ENCODE data around the gene BCL2L14.
A peak's percentile ranks its signal among the peaks of the same experiment; 100 is the strongest.

Gene BCL2L14, protein sequence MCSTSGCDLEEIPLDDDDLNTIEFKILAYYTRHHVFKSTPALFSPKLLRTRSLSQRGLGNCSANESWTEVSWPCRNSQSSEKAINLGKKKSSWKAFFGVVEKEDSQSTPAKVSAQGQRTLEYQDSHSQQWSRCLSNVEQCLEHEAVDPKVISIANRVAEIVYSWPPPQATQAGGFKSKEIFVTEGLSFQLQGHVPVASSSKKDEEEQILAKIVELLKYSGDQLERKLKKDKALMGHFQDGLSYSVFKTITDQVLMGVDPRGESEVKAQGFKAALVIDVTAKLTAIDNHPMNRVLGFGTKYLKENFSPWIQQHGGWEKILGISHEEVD

DNA sequence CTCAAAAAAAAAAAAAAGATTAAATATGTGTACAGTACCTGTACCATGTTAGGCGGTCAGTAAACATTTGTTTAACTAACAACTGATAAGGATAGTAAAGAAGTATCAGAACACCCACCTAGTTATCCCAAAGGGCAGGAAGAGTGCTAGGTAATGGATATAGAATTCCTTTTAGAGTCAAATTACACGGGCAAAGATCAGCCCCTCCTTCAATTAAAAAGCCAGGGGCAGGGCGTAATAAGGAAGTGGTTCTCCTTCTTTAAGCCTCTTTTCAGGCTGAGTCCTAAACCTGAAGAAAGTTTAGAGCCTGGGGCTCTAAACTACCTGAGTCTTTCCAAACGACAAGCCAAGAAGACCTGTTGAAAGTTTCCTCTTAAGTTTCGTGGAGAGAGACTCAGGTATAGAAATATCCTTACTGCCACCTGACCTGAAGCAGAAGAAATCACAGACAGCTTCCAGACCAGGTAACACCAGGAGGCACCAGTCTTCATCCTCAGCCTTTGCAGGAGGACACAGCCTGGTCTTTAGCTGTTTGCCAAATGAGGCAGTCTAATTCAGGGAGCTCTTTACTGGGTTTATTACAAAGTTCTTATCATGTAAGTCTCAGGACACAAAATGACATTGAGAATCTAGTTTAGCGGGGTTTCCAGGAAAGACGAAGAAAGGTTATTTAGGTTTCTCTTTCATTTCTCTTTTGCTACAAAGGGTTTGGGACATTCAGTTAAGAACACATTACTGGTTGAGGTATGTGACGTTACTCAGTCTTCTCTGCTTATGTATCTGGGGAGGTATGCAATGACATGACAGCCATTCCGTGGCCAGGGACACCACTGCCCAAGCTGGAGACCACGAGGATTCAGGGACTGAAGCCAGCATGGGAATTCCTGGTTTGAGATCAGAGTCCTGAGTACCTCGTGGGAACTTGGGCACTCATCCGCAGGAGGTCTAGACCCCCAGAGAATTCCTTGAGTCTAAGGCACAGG lies at the start of gene BCL2L14:
Gene BCL2L14 (plus strand): TSS at position 266 of the 983 bp plus-strand sequence. CDS start 8,367 bp downstream, outside the sequence.
- no peak for DNase-seq

DNA sequence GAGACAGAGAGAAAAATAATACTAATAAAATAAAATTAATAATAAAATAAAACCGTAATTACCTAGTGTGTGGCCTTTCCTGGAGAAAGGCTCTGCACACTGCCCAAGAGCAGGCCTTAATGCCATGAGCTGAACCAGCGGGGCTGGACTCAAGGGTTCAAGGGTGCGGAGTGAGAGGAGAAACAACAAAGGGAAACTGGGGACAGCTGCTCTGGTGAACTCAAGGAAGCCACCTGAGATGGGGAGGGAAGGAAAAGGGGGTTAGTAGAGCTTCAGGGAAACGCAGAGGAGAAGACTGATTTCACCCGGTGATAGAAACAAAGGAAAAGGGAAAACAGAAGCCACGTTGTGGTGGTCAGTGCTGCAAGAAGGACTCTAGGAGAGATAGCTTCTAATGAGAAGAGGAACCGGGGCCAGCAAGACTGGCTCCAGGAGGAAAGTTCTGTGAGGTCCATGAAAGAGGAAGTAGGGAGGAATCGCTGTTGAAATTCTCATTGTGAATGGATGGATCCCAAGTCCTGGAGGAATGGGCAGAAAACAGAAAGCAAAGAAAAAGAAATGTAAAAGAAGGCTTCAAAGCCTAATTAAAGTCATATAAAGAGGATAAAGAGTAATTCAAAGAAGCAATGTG lies 48.3 kb upstream of the BCL2L14 start:
- DNase-seq, result no peak

DNA sequence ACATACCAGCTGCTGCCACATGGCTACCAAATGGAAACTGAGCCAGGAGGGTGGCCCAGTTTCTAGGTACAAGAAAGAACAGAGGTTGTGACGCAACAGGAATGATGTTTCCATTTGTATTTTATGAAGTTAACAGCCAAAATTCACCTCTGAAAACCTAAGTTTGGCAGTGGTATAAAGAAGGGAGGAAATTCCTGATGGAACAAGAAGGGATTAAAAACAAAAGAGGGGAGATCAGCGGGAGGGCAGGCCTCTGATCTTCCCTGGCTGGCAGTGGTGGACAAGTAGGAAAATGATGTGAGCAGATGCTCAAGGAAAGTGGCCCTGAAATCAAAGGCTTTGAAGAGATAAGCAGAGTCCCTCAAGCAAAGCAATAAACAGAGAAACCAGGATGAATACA lies 47.3 kb upstream of the BCL2L14 start:
- no peak for DNase-seq

DNA sequence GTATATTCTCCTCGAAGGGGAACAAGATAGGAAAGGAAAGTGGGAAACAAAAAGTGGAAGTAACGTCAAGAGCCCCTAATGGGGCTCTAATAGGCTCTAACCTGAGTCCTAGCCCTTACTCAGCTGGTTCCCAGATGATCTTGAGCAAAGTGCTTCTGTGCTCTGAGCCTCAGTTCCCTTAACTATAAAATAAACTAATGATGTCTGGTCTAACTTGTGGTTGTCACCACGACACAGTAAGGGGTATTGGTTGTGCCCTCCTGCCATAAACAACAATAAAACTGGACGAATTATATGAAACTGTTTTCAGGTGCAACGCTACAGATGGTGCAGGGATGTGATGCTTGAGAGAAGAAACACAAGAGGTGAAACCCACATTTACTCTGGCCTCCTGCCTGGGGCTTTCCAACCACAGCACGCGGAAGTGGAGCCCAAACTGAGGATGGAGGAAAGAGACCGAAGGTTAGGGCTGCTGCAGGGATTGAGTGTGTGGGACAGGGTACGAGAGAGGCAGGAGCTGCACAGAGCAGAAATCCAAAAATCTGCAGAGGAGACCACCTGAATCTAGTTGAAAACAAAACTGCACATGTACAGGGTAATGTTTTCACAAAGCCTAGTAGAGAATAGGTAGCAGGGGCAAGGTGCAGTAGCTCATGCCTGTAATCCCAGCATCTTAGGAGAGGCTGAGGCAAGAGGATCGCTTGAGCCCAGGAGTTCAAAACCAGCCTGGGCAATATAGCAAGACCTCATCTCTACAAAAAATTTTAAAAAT lies 45.6 kb upstream of the BCL2L14 start:
- no peak for DNase-seq

DNA sequence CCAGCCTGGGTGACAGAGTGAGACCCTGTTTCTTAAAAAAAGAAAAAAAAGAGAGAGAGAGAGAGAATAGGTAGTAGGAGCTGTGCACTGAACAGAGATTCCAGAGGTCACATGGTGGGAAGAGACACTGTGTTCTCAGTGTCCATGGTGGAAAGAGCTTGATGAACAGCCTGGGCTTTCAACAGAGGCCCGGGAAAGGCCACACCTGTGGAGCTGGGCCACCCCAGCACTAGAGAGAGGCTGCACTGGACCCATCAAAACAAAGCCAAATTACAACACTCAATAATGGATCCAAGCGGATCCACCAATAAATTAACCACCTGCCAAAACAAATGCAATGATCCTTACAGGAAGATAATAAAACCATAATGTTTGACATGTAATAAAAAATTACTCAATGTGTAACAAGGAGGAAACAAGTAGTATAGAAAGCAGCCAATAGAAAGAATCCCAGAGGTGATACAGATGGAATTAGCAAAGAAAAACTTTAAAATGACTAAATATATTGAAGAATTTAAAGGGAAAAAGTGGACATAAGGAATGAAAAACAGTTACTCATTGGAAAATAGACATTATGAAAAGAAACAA lies 44.8 kb upstream of the BCL2L14 start:
- DNase-seq, result no peak

DNA sequence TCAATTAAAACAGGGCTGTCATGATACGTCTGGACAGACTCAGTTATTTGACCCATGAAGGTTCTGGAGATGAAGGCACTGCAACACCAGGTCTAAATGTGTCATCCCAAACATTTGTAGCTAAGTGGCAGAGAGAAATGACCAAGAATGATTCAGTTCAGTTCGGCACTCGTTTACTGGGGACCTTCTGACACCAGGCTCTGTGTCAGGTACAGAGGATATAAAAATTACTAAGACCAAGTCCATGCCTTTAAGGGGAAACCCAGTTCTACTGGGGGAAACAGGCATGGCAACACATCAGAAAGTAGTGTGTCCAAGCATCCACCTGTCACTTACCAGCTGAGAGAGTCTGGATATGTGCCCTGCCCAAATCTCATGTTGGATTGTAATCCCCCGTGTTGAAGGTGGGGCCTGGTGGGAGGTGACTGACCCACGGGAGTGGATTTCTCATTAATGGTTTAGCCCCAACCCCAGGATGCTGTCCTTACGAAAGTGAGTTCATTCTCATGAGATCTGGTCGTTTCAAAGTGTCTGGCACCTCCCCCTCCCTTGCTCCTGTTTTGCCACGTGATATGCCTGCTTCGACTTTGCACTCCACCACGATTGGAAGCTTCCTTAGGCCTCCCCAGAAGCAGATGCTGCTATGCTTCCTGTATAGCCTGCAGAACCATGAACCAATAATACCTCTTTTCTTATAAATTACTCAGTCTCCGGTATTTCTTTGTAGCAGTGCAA lies 41.9 kb upstream of the BCL2L14 start:
- DNase-seq, result no peak

DNA sequence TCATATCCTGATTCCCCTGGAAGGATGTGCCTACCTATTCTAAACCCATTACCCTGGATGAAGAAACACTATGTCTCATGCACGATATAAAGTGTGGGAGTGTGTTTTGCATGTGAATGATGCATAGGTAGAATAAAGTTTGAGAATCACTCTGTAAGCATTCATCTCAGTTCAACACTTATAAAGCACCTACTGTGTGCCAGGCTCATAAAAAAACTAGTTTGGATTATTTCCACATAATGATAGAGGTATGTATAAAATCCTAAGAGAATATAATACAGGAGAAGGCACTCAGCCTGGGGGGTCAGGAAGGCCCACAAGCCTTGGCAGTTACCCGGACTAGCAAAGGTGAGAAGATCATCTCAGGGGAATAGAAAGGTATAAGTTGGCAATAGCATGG lies 41.1 kb upstream of the BCL2L14 start:
- DNase-seq, result no peak

DNA sequence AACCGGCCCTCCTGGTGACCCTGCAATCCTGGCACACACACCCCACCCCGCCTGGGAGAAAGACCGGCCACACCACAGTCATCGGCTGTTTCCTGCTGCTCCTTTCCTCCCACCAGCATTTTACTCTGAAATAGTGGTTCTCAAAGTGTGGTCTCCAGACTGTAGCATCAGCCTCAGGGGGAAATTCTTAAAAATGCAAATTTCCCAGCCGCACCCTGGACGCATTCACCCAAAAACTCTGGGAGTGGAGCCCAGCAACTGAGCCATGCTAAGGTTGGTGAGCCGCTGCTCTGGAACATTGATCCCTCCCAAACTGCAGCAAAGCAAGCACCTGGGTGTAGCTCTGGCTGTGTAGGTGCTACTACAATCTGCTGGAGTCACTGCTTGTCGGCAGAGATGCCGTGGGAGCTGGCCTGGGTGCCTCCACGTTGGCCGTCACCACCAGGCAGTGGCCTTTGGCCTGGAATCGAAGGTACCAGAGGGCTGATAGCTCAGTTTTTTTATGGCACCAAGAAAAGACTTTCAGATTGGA lies 38.4 kb upstream of the BCL2L14 start:
- no peak for DNase-seq

DNA sequence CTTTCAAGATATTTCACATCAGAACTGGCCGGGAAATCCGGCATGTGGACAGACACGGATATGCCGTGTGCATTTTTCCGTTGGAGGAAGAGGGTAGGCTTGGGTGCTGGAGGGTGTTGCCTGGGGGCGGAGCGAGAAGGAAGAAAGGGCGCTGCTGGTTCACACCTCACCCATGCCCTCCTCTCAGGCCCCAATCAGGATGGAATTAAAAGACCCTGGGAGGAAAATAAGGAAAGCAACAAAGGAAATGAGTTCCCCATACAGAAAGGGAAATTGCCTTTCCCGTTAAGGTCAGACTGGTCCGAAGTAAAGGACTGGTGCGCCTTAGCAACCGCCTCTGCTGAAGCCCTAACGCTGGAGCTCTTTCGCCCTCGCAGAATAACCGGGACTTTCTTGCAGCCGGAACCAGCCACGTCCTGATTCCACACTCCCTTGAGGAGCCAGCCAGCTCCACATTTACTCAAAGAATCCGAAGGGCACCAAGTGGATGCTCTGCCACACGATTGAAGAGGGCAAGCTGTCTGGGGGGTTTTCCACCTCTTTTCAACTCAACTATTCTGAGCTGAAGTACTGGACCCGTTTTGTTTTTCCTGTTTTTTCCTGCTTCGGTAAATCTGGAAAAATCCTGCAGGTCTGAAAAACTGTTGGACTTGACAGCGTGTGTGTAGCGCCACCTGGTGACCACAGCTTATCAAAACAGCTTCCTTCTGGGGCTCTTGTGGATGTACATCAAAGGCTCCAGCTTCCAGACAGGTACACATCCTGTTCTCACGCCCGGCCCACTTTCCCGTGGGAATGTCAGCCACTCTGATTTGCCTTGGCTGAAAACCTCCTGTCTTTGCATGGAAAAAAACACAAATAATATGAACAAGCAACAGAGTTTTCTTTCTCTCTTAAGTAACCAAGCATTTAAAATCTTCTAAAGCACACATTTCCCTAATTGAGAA lies 37.6 kb upstream of the BCL2L14 start:
- DNase-seq, result peak; percentile 67

DNA sequence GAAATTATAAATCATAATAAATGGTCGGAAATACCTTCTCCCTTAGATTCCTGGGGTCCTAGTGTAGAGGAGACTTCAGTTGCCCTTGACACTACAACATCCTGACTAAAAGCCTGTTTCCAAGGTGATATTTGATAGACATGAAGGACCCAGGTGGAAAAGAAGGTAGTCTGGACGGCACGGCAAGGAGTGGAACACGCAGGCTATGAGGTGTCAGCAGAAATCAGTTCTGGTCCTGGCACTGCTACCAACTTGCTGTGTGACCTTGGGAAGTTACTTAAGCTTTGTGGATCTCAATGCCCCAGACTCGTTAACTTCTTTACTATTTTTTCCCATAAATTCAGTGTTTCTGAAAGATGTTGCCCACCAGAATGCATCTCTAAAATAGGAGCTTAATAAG lies 36.9 kb upstream of the BCL2L14 start:
- DNase-seq, result no peak

DNA sequence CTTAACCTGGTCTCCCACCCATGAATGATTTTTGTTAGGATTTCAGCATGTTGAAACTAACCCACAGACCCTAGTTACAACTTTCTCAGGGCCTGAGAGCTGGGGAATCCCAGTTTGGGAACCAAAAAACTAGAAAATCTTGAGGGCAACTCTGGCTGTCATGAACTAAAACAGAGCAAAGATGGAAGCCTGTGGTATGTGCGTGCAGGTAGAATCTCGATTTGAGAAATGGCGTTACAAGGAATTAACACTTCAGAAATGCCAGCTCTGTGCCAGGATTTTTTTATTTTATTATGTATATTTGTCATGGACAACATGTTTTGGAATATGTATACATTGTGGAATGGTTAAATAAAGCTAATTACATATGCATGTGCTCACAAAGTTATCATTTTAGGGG lies 36.4 kb upstream of the BCL2L14 start:
- no peak for DNase-seq

DNA sequence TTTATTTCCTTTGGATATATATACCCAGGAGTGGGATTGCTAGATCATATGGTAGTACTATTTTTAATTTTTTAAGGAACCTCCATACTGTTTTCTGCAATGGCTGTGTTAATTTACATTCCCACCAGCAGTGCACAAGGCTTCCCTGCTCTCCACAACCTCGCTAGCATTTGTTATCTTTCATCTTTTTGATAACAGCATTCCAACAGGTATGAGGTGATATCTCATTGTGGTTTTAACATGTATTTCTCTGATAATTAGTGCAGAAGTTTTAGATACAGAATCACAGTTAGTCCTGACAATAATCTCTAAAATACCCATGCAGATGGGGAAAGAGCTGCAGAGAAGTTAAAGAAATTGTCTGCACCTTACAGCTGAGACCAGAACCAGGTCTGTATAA lies 35.5 kb upstream of the BCL2L14 start:
- no peak for DNase-seq

DNA sequence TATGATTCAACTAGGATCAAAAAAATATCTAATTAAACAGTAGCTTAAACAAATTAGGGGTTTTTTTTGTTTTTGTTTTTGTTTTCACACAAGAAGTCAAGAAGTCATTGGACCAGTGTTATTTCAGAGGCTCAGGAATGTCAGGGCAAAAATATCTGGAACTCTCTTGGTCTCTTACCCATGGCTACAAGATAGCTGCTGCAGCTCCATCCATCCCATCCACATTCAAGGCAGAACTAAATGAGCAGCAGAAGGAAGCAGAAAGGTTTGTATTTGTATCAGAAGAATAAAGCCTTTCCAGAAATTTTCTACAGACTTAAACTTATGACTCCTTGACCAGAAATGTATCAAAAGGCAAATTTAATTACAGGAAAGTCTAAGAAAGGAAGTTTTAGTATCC lies 33.8 kb upstream of the BCL2L14 start:
- no peak for DNase-seq

DNA sequence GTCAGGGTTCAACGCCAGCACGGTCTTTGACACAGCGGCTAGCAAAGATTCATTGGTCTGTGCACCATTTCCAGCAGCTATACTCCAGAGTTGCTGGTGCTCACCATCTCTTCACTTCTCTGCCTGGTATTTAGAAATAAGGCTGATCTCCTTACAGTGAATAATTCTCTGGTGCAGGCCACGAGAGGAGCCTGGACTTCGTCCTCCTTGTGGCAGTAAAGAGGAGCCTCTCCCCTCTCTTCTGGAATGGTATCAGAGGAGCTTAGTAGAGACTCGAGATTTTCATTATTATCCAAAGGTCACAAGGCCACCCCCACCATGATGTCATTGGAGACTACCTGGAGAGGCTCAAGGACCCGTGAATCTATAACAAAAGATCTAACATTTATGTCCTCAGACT lies 30.8 kb upstream of the BCL2L14 start:
- DNase-seq, result no peak

DNA sequence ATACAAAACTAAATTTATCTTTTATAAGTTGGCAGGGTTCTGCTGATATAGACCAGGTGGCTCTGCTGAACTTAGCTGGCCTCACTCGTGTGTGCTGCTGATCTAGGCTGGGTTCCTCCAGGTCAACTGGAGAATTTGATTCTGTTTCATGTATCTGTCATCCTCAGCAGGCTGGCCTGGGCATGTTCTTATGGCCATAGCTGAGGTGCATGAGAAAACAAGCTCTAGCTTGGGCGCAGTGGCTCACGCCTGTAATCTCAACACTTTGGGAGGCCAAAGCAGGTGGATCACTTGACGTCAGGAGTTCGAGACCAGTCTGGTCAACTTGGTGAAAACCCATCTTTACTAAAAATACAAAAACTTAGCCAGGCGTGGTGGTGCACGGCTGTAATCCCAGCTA lies 24.3 kb upstream of the BCL2L14 start:
- DNase-seq, result no peak

DNA sequence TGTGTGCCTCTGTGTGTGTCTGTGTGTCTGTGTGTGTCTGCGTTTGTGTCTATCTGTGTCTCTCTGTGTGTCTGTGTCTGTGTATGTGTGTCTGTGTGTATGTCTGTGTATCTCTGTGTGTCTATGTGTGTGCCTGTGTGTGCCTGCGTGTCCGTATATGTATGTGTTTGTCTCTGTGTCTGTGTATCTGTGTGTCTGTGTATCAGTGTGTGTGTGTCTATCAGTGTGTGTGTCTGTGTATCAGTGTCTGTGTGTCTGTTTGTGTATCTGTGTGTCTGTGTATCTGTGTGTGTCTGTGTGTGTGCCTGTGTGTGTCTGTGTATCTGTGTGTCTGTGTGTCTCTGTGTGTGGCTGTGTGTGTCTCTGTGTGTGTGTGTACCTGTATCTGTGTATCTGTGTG lies 23.1 kb upstream of the BCL2L14 start:
- no peak for DNase-seq

DNA sequence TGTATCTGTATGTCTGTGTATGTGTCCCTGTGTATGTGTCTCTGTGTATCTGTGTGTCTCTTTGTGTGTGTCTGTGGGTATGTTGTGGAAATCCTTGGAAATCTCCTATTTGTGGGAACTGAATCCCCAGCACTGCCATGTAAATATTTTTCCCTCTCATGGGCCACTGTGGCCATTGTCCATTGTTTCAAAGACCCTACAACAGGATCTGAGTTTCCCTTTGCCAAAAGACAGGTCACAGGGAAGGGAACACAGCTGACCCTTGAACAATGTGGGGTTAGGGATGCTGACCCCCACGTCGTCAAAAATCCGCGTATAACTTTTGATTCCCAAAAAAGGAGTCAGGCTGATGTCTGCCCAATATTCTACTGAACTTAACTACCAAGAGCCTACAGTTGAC lies 22.5 kb upstream of the BCL2L14 start:
- no peak for DNase-seq

DNA sequence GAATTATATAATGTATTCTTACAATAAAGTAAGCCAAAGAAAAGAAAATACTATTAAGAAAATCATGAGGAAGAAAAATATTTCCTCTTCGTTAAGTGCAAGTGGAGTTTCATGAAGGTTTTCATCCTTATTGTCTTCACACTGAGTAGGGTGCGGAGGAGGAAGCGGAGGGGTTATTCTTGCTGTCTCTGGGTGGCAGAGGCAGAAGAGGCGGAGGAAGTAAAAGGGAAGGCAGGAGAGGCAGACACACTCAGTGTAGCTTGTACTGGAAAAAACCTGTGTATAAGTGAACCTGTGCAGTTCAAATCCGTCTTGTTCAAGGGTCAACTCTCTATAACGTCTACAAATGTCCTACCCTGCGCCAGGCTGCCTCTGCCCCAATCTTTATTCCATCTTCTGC lies 22.0 kb upstream of the BCL2L14 start:
- DNase-seq, result no peak

DNA sequence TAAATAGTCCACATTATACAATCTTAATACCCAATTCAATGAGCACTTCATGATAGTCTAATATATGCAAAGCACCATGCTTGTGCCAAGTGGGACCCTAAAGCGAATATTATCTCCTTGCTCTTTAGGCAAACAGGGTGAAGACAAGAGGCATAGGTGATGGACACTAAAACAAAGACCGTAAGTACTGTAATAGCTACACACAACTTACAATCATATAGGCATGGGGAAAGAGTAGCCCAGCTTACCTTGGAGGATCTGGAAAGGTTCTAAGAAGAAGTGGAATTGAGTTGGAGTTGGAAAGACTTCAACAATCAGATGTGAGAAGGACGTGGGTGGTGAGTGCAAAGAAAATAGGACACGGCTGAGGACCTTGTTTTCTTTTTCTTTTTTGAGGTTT lies 19.1 kb upstream of the BCL2L14 start:
- DNase-seq, result no peak

DNA sequence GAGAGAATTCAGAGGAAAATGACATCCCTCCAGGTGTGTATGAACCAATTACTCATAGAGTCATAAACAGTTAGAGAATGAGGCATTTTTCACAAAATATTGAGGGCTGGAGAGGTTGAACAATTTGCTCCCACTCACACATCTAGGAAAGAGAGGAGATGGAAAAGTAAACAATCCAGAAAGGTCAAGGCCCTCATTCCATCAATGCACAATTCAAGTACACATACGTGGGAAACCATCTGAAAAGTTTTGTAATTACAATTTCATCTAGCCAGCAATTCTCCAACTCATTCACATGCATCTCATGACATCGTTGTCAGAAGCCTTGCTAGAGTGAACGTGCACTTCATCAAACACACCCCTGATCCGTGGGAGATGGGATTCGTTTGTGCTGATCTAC lies 15.7 kb upstream of the BCL2L14 start:
- no peak for DNase-seq
